Measurements from ENCODE around the gene TIMM8A. TPM values are rescaled to one million over a fixed set of nuclear protein-coding genes. Genes with fewer than 3 reads are reported as not detected.

TIMM8A gene
- total RNA-seq, 1 donor from 2014 or later: 16.7 TPM

GRCh38 chrX:101359966-101360365 is 11.4 kb upstream of the TIMM8A start:
- no peak overlapping the region for H3K4me2 ChIP-seq (ENCODE audit: low read length)
- H3K9me3 Mint-ChIP-seq (ENCODE audit: unreplicated experiment): no peaks in the 10 kb centered on the region
- H3K27me3 Mint-ChIP-seq (ENCODE audit: low read depth, unreplicated experiment): no peaks in the 10 kb centered on the region
- H3K27ac ChIP-seq (ENCODE audit: low read depth, low read length): no peak overlapping the region
- no peak overlapping the region for H3K4me3 ChIP-seq (ENCODE audit: insufficient read depth, low read depth, low read length)
- H4K20me1 ChIP-seq (ENCODE audit: insufficient read depth, low read length): no peaks in the 10 kb centered on the region
- no peak for DNase-seq (ENCODE audit: low read depth)
- H3K27me3 ChIP-seq (ENCODE audit: insufficient read depth, low read length): no peaks in the 10 kb centered on the region
- H3K79me2 ChIP-seq (ENCODE audit: insufficient read depth, low read length): no peaks in the 10 kb centered on the region
- no peaks in the 10 kb centered on the region for H3K36me3 Mint-ChIP-seq (ENCODE audit: low read depth, unreplicated experiment)
- H3K9ac ChIP-seq (ENCODE audit: low read length): no peak overlapping the region
- no peaks in the 10 kb centered on the region for H3K9me3 ChIP-seq (ENCODE audit: insufficient read depth, low read depth, low read length)
- FAIRE-seq: peak; percentile 95
- H3K4me3 Mint-ChIP-seq (ENCODE audit: unreplicated experiment): no peak overlapping the region
- TF ChIP-seq EZH2 (IDR thresholded peaks at IDR 0.05; ENCODE audit: insufficient read depth, low read length) (no peak), CTCF (IDR thresholded peaks at IDR 0.05; ENCODE audit: insufficient read depth, low read depth, low read length) (no peak)
- H3K4me1 ChIP-seq (ENCODE audit: insufficient read depth, low read length): no peaks in the 10 kb centered on the region
- no peak overlapping the region for H3K27ac Mint-ChIP-seq (ENCODE audit: unreplicated experiment)
- H2AFZ ChIP-seq (ENCODE audit: low read depth, low read length): no peak overlapping the region
- H3K4me1 Mint-ChIP-seq (ENCODE audit: low read depth, unreplicated experiment): no peaks in the 10 kb centered on the region
- H3K36me3 ChIP-seq (ENCODE audit: insufficient read depth, low read length): no peaks in the 10 kb centered on the region

- no peak overlapping the region for H3K4me3 Mint-ChIP-seq (ENCODE audit: unreplicated experiment)
- no peaks in the 10 kb centered on the region for H3K79me2 ChIP-seq (ENCODE audit: insufficient read depth, low read length)
- H3K4me1 ChIP-seq (ENCODE audit: insufficient read depth, low read length): no peaks in the 10 kb centered on the region
- no peaks in the 10 kb centered on the region for H3K27me3 Mint-ChIP-seq (ENCODE audit: low read depth, unreplicated experiment)
- H3K27ac ChIP-seq (ENCODE audit: low read depth, low read length): no peak overlapping the region
- H3K36me3 ChIP-seq (ENCODE audit: insufficient read depth, low read length): no peaks in the 10 kb centered on the region
- no peak overlapping the region for H2AFZ ChIP-seq (ENCODE audit: low read depth, low read length)
- H3K9me3 ChIP-seq (ENCODE audit: insufficient read depth, low read depth, low read length): no peaks in the 10 kb centered on the region
- TF ChIP-seq EZH2 (IDR thresholded peaks at IDR 0.05; ENCODE audit: insufficient read depth, low read length): no peak
- no peak for TF ChIP-seq CTCF (IDR thresholded peaks at IDR 0.05; ENCODE audit: insufficient read depth, low read depth, low read length)
- H3K4me3 ChIP-seq (ENCODE audit: insufficient read depth, low read depth, low read length): no peak overlapping the region
- no peaks in the 10 kb centered on the region for H3K27me3 ChIP-seq (ENCODE audit: insufficient read depth, low read length)
- no peak overlapping the region for H3K9ac ChIP-seq (ENCODE audit: low read length)
- no peak overlapping the region for H3K27ac Mint-ChIP-seq (ENCODE audit: unreplicated experiment)
- H3K9me3 Mint-ChIP-seq (ENCODE audit: unreplicated experiment): no peaks in the 10 kb centered on the region
- H4K20me1 ChIP-seq (ENCODE audit: insufficient read depth, low read length): no peaks in the 10 kb centered on the region
- no peak for DNase-seq (ENCODE audit: low read depth)
- no peak overlapping the region for H3K4me2 ChIP-seq (ENCODE audit: low read length)
- FAIRE-seq: no peak
- H3K4me1 Mint-ChIP-seq (ENCODE audit: low read depth, unreplicated experiment): no peaks in the 10 kb centered on the region
- no peaks in the 10 kb centered on the region for H3K36me3 Mint-ChIP-seq (ENCODE audit: low read depth, unreplicated experiment)
These were observed 8.7 kb upstream of the TIMM8A start for GRCh38 chrX:101357166-101357795.

GRCh38 chrX:101349193-101349562 is 636 bp upstream of the TIMM8A start:
- H3K27ac ChIP-seq (ENCODE audit: low read depth, low read length): peak overlapping the region; percentile 90

More at GRCh38 chrX:101349193-101349562, 636 bp upstream of the TIMM8A start:
- DNase-seq (ENCODE audit: low read depth) (no peak), FAIRE-seq (no peak)
- Histone ChIP-seq H3K4me2 (ENCODE audit: low read length) (peak overlapping the region; percentile 96), H4K20me1 (ENCODE audit: insufficient read depth, low read length) (peaks cover 6% of the 10 kb centered on the region), H3K4me1 (ENCODE audit: insufficient read depth, low read length) (peaks cover 4% of the 10 kb centered on the region), H3K79me2 (ENCODE audit: insufficient read depth, low read length) (peaks cover 32% of the 10 kb centered on the region), H2AFZ (ENCODE audit: low read depth, low read length) (peak overlapping the region; percentile 94), H3K36me3 (ENCODE audit: insufficient read depth, low read length) (peaks cover 4% of the 10 kb centered on the region), H3K4me3 (ENCODE audit: insufficient read depth, low read depth, low read length) (peak overlapping the region; percentile 88), H3K9me3 (ENCODE audit: insufficient read depth, low read depth, low read length) (no peaks in the 10 kb centered on the region), H3K9ac (ENCODE audit: low read length) (peak overlapping the region; percentile 88), H3K27me3 (ENCODE audit: insufficient read depth, low read length) (no peaks in the 10 kb centered on the region)
- Mint-ChIP-seq H3K36me3 (ENCODE audit: low read depth, unreplicated experiment) (peaks cover 4% of the 10 kb centered on the region), H3K4me3 (ENCODE audit: unreplicated experiment) (peak overlapping the region; percentile 89), H3K9me3 (ENCODE audit: unreplicated experiment) (no peaks in the 10 kb centered on the region), H3K4me1 (ENCODE audit: low read depth, unreplicated experiment) (no peaks in the 10 kb centered on the region), H3K27me3 (ENCODE audit: low read depth, unreplicated experiment) (no peaks in the 10 kb centered on the region), H3K27ac (ENCODE audit: unreplicated experiment) (peak overlapping the region; percentile 53)
- TF ChIP-seq CTCF (IDR thresholded peaks at IDR 0.05; ENCODE audit: insufficient read depth, low read depth, low read length) (no peak), EZH2 (IDR thresholded peaks at IDR 0.05; ENCODE audit: insufficient read depth, low read length) (no peak)
